Mesothelial cell of epicardium (in vitro differentiated cells): ENCODE results near the gene ZNF438. TPM values are rescaled to one million over a fixed set of nuclear protein-coding genes. Genes with fewer than 3 reads are reported as not detected.

ENCODE experiments used
- DNase-seq, 2 experiments: peaks; one replicate each; pipeline ENCODE4 v3.0.0; 2021; ENCODE audit warnings: low spot score in 2 of 2; ENCODE audit not compliant: unreplicated experiment in 2 of 2
- H3K27ac Mint-ChIP-seq: 2 replicates; pipeline ENCODE4 v1.8.0; 2021; ENCODE audit warnings: mixed read lengths
- H3K27me3 Mint-ChIP-seq: 2 replicates; pipeline ENCODE4 v1.8.0; 2021; ENCODE audit warnings: low read depth, mixed read lengths
- H3K36me3 Mint-ChIP-seq: 2 replicates; pipeline ENCODE4 v1.8.0; 2021; ENCODE audit warnings: mixed read lengths
- H3K4me1 Mint-ChIP-seq: 2 replicates; pipeline ENCODE4 v1.8.0; 2021; ENCODE audit warnings: mixed read lengths
- H3K4me3 Mint-ChIP-seq: 2 replicates; pipeline ENCODE4 v1.8.0; 2021; ENCODE audit warnings: mild to moderate bottlenecking, moderate library complexity, mixed read lengths
- H3K9me3 Mint-ChIP-seq: 2 replicates; pipeline ENCODE4 v1.8.0; 2021; ENCODE audit warnings: mixed read lengths
- total RNA-seq: library from RNA; stranded (reverse); gene quantifications from 3 replicates; pipeline ENCODE4 v1.2.1, GENCODE V29; 2021
- TF ChIP-seq, protein P1 (sequence below): fragments of 200-600 bp; sonication (generic); IDR thresholded peaks from one replicate; pipeline ENCODE4 v1.5.0; 2021; ENCODE audit warnings: antibody characterized with exemption; ENCODE audit not compliant: unreplicated experiment

The ZNF438 gene
- total RNA-seq, 1 donor from 2014 or later = 6.0 TPM

DNA sequence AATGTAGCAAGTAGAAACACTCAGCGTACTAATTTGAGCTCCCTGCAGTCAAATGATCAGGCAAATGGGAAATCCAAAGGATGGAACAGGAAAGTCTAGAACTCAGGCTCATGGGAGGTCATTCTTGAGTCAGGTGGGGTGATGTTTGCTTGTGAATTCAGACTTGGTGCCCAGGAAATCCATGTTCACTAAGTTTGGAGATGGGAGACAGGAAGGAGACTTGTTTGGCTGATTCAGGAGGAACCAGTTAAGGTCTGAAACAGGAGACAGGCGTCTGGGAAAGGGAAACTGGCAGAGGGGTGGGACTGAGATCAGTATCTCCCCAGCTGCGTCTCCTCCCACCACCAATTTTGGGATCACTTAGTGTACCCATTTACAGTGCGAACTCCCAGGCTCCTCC is 38.4 kb upstream of the ZNF438 start:
- H3K36me3 Mint-ChIP-seq = no peaks in the 10 kb centered on the region
- H3K4me1 Mint-ChIP-seq = peaks cover 19% of the 10 kb centered on the region
- H3K4me3 Mint-ChIP-seq = no peak overlapping the region
- no peaks in the 10 kb centered on the region for H3K9me3 Mint-ChIP-seq
- H3K27me3 Mint-ChIP-seq = peaks cover 8% of the 10 kb centered on the region
- DNase-seq = no peak
- TF ChIP-seq, protein P1, sequence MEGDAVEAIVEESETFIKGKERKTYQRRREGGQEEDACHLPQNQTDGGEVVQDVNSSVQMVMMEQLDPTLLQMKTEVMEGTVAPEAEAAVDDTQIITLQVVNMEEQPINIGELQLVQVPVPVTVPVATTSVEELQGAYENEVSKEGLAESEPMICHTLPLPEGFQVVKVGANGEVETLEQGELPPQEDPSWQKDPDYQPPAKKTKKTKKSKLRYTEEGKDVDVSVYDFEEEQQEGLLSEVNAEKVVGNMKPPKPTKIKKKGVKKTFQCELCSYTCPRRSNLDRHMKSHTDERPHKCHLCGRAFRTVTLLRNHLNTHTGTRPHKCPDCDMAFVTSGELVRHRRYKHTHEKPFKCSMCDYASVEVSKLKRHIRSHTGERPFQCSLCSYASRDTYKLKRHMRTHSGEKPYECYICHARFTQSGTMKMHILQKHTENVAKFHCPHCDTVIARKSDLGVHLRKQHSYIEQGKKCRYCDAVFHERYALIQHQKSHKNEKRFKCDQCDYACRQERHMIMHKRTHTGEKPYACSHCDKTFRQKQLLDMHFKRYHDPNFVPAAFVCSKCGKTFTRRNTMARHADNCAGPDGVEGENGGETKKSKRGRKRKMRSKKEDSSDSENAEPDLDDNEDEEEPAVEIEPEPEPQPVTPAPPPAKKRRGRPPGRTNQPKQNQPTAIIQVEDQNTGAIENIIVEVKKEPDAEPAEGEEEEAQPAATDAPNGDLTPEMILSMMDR = no peak
- H3K27ac Mint-ChIP-seq = no peak overlapping the region

DNA sequence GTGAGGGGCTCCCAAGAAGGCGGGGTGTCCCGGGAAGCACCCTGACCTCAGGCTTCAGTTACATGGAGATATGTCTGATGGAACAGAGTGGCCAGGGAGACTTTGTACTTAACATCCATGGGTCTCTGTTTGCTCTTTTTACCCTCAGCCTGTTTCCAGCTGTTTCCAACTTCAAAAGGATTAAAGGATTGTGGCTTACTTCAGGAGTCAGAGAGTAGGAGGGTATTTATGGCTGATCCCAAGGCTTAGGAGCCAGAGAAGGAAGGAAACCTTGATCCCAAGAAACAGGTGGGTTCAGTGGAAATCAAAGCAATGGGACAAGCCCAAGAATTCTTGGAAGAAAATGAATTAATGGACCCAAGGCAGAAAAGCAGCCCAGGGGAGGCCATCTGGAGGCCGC is 37.7 kb upstream of the ZNF438 start:
- TF ChIP-seq, protein P1 = no peak
- H3K36me3 Mint-ChIP-seq = no peaks in the 10 kb centered on the region
- H3K27me3 Mint-ChIP-seq = peaks cover 8% of the 10 kb centered on the region
- H3K4me3 Mint-ChIP-seq = no peak overlapping the region
- H3K27ac Mint-ChIP-seq = peak overlapping the region; percentile 7
- H3K9me3 Mint-ChIP-seq = no peaks in the 10 kb centered on the region
- H3K4me1 Mint-ChIP-seq = peaks cover 18% of the 10 kb centered on the region
- no peak for DNase-seq

DNA sequence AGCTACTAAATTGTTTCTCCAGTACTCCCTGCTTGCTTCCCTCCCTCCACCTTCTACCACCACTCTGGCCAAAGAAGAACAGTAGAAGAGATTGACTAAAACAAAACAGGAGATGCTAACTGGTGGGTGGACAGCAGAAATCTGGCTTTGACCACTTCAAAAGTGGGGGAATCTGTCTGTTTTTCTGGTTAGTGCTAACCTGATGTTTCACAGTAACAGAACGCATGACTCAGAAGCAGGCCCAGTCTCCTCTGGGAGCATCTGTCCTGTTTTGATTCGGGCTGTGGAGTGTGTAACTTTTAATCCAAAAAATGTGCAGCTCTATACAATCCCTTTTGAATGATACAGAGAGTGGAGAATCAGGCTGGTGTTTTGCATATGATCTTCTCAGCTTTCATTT is 32.7 kb upstream of the ZNF438 start:
- Mint-ChIP-seq H3K27me3 (peaks cover 2% of the 10 kb centered on the region), H3K27ac (no peak overlapping the region), H3K9me3 (no peaks in the 10 kb centered on the region), H3K4me3 (no peak overlapping the region), H3K4me1 (peaks cover 16% of the 10 kb centered on the region), H3K36me3 (no peaks in the 10 kb centered on the region)
- no peak for DNase-seq
- TF ChIP-seq, protein P1 = no peak

DNA sequence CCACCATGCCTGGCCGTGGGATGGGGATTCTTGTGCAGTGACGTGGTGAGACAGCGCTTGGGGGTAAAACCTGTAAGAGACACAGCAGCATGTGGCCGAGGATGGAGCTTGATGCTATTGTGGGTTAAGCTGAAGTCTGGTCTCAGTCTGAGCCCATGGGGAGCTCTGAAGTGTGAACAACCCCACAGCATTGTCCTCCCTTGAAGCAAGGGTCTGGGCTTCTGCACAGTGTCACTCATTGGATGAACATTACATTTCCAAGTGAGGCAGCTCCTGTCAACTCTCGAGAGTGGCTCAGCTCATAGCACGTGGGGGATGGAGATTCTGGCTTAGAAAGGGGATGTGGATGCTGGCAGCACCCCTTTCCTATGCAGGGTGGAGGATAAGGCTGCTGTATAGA is 32.2 kb upstream of the ZNF438 start:
- Mint-ChIP-seq H3K36me3 (no peaks in the 10 kb centered on the region), H3K4me3 (no peak overlapping the region), H3K4me1 (peaks cover 13% of the 10 kb centered on the region), H3K27me3 (peaks cover 2% of the 10 kb centered on the region), H3K9me3 (no peaks in the 10 kb centered on the region), H3K27ac (no peak overlapping the region)
- TF ChIP-seq, protein P1 = no peak
- no peak for DNase-seq

DNA sequence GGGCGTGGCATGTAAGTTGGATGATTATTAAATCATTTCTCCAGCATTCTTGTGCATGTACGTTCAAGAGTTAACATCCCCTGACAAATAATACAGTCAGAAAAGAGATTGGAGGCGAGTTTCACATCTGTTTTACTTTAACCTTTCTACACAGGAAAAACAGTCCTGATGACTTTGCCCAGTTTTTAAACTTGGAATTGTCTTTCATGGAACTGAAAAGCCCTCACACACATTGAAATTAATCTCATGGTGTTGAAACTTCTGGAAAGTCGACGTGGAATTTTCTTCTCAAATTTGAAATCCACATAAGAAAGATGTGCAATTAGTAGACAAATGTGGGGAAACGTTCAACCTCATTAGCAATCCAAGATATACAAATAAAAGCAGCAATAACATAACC is 31.2 kb upstream of the ZNF438 start:
- no peaks in the 10 kb centered on the region for H3K36me3 Mint-ChIP-seq
- H3K27ac Mint-ChIP-seq = peak overlapping the region; percentile 43
- DNase-seq = no peak
- TF ChIP-seq, protein P1 = no peak
- H3K4me1 Mint-ChIP-seq = peaks cover 15% of the 10 kb centered on the region
- H3K4me3 Mint-ChIP-seq = no peak overlapping the region
- no peaks in the 10 kb centered on the region for H3K9me3 Mint-ChIP-seq
- no peaks in the 10 kb centered on the region for H3K27me3 Mint-ChIP-seq

DNA sequence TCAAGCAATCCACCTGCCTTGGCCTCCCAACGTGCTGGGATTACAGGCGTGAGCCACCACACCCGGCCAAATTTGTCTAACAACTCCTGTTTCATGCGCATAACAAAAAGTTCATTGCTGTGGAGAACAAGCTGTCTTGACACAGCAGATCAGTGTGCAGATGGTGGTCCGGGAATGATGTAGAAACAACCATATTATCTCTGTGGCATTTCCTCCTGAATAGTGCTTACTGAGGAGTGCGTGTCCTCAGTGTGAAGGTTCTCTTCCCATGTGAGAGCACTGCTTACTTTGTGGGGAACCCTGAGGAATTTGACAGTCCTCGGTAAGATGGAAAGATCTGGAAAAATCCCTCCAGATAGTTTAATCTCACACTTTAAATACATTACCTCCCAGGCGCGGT is 30.3 kb upstream of the ZNF438 start:
- TF ChIP-seq, protein P1 = no peak
- no peak overlapping the region for H3K4me3 Mint-ChIP-seq
- H3K9me3 Mint-ChIP-seq = no peaks in the 10 kb centered on the region
- H3K27me3 Mint-ChIP-seq = no peaks in the 10 kb centered on the region
- H3K36me3 Mint-ChIP-seq = no peaks in the 10 kb centered on the region
- no peak for DNase-seq
- no peak overlapping the region for H3K27ac Mint-ChIP-seq
- peaks cover 15% of the 10 kb centered on the region for H3K4me1 Mint-ChIP-seq
